Right forelimb (tissue), 1 donor: Measurements from ENCODE around the gene ZFPM1.

Source experiments
- DNase-seq: peaks from one replicate; pipeline ENCODE4 v3.0.0-alpha.2; 2018

The ZFPM1 gene

DNA sequence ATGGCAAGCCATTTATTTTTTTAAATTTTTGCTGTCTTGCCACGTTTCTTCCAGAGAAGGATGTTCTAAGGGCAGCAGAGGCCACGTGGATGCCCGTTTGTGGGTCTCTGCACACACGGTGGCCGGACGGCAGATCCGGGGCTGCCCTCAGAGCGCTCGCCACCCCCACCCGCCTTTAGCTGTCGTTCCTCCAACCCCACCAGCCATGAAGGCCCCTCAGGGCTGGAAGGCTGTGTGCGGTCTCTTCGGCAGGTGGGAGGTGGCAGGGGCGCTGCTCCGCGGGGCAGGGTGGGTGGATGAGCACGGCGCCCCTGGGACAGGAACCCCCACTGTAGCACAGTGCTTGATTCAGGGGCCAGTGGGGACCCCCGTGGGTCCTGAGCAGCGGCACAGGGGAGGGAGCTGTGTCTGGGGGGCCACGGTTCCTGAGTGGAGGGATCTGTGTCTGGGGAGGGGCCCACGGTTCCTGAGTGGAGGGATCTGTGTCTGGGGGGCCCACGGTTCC is 49.7 kb downstream of the ZFPM1 start:
- DNase-seq: no peak

DNA sequence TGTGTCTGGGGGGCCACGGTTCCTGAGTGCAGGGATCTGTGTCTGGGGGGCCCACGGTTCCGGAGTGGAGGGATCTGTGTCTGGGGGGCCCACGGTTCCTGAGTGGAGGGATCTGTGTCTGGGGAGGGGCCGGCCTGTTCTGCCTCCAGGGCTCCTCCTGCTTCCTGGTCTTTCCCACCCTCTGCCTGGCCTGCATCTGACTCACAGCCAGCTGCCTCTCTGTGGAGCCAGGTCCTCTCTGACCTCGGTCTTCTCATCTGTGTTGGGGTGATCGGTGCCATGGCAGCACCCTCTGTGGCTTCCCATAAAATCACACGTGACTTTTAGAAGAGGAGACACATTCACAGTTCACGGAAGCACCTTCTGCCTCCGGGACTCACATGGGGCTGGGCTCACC is 50.3 kb downstream of the ZFPM1 start:
- no peak for DNase-seq

GRCh38 chr16:88503771-88504488 is 50.9 kb downstream of the ZFPM1 start:
- no peak for DNase-seq

GRCh38 chr16:88504489-88505404 is 51.7 kb downstream of the ZFPM1 start:
- no peak for DNase-seq

DNA sequence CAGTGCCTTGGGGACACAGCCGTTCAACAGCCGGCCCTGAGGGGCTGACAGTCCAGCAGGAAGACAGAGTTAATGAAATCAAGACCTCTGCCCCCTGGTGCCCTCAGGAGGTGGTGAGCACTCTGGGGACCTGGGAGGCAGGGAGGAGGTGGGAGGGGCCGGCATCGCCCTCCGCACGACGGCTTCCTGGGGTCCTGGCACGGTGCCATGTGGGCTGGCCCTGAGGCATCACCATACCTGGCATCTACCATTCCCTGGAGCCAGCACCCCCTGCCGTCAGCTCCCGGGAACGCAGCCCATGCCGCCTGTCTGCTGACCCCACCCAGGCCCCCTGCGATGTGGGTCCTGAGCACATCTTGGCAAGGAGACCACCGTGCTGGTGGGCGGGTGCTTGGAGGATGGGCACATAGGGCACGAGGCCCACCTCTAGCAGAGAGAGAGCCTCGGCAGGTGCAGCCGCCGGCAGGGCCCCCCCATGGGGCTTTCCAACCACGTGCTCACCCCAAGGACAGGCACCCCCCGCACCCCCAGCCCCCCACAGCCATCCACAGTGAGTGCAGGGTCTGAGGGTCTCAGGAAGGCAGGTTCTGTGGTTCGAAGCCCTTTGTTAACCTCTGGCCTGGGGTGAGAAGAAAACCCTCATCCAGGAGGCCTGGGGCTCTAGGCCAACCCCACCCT is 52.5 kb downstream of the ZFPM1 start:
- no peak for DNase-seq

DNA sequence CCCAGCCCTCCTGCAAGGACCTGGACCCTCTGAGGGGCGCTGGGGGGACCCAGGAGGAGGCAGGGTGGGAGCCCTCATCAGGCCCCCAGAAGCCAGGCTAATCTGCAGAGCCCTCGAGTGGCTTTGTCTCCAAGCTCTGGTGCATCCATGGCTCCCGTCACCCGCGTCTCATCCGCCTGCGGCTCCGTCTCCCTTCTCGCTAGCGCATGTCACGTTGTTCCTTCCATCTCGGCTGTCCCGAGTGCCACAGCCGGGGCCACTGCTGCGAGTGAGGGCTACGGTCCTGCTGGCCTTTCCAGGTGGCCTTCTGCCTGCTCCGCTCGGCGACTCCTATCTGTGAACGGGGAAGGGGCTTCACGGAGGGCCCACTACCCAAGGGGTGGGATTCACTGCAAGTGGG is 53.6 kb downstream of the ZFPM1 start:
- DNase-seq: no peak

DNA sequence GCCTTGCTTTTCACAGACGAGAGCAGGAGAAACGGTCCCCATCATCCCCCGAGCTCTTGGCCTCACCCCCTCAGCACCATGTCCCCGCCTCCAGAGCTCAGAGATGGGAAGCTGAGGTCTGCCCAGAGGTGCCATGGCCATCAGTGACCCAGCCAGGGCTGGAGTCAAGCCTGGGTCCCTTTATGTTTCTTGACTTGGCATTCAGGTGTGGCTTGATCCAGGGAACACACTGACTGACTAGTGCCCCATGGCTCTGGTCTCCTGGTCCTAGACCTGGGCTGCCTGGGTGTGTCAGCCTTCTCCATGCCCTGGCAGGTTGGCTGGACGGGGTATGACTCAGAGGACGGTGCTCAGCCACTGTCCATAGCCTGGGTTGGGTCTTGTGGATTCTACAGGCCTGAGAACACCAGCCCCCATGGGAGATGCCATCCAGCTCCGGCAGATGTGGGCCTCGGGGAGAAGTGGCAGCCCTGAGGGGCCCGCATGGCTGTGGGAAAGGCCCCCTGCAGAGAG is 54.2 kb downstream of the ZFPM1 start:
- no peak for DNase-seq

DNA sequence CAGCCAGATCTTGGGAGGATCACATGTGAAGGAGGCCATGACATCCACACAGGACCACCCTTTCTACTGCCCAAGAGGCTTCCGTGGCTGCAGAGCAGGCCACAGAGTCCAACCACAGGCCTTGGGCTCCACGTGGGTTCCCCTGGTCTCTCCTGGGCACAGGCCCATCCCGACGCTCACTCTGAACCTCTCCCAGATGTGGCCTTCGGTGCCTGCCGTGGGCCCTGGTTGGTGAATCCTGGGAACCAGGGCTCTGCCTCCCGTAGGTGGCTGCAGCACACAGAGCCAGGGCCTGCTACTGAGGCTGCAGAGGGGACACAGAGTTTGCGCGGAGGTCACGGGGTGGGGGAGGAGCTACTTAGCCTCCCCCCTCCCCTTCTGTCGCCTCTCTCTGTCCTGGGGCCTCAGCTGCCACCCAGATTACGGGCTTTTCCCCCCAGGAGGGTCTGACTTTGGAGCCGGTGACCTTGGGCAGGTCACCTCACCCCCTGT is 55.3 kb downstream of the ZFPM1 start:
- DNase-seq: no peak

DNA sequence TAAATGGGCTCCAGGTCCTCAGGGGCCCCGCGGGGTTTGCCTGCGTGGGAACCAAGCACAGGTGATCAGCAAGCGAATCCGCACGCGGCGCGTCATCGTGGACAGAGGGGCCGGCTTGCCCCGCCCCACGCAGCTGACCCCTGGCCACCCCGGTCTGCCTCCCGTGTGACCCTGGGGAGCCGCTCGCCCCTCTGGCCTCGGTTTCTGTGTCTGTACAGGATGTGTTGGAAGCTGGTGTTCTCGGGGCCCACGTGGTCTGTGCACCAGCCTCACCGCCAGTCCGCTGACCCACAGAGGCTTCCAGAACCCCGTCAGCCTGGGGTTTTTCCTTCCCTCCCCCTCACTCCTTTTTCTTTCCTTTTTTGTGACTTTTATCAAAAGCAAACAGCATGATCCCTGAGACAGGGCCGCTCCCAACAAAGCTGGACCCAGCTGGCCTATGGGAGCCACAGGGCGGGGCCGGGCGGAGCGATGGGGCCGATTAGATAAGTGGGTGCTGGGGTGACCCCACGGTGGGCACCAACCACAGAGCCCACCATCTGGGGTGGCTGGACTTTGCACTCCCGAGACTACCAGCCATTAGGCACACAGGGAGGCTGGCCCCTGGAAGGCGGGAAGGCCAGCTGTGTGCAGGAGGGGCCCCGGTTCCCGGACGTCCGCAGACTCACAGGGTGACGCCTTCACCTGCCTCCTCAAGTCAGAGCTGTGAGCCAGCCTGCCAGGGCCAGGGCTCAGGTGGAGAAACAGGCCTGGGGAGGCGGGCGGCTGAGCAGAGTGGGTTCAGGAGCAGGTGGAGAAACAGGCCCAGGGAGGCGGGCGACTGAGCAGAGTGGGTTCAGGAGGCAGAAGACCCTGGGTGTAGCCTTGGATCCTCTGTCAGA is 56.0 kb downstream of the ZFPM1 start:
- no peak for DNase-seq

DNA sequence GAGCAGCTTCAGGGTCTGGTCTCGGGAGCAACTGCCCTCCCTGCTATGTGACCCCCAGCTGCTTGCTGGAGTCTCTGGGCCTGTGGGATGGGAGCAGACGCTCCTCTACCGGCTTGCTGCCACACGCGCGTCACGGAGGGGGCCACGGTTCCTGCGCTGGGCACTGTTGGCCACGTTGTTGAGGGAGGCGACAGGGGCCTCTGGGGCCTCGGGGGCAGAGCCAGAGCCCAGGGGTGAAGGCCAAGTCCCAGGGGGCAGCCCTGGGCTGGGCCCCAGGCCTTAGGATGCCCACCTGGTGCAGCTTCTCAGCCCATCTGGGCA is 56.6 kb downstream of the ZFPM1 start:
- no peak for DNase-seq

- no peak for DNase-seq
Measured at GRCh38 chr16:88510091-88510994, 57.3 kb downstream of the ZFPM1 start.

GRCh38 chr16:88511060-88511459 is 58.0 kb downstream of the ZFPM1 start:
- no peak for DNase-seq

- DNase-seq: no peak
Measured at GRCh38 chr16:88511906-88512305, 58.8 kb downstream of the ZFPM1 start.

DNA sequence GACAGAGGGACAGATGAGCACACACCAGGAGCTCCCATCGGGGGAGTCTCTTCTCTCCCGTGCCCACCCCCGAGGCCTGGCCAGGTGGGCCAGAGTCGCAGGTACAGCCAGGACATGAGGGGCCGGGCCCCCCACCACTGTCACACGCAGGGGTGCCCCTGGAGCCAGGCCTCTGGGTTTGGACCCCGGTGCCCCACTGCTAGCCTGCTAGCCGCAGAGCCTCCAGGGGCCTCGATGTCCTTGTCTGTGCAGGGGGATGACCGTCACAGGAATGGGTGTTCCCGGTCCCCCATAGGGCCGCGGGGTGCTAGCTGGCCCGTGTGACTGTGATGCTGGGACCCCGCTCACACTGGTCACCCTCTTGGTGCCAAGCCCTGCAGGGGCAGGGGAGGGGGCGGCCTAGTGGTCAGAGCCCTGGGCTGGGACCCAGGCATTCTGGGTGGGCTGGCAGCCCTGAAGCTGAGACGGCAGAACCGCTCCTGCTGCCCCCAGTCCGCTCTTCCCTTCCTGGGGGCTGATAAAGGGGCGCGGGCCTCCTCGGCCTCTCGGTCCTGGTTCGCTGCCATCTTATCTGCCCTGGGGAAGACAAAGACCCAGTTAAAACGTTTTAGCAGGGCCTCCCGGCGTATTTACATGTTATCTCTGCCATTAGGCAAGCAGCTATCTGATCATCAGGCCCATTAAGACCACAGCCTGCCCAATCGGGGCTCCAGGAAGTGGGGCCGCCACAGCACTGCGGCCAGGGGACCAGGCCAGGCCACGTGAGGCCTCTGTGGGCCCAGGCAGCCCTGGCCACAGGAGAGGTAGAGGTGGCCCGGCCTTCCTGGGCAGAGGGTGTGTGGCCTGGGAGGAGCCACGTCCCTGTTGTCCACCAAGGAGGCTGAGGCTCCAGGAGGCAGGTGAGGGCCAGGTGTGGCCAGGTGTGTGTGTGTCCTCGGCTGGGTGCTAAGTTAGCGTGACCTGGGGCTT is 59.9 kb downstream of the ZFPM1 start:
- DNase-seq: no peak

- no peak for DNase-seq
Measured at GRCh38 chr16:88514070-88514469, 61.0 kb downstream of the ZFPM1 start.

GRCh38 chr16:88514526-88515232 is 61.6 kb downstream of the ZFPM1 start:
- DNase-seq: no peak

DNA sequence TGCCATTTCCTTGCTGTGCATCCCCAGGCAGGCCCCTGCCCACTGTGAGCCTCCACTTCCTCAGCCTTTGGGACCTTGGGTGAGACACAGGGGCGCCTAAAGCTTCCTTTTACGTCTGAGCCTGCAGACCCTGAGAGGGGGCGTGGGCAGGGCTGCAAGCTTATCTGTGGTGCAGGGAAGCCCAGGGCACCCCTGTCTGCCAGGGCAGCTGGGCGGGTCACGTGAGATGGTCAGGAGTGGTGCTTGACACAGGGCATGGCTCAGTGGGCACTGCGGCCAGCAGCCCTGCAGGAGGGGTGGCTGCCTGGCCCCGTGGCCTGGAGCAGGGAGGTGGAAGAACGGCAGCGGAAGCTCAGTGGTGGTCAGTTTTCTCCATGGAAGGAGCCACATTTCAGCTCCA is 62.3 kb downstream of the ZFPM1 start:
- DNase-seq: no peak

- no peak for DNase-seq
Measured at GRCh38 chr16:88515925-88516594, 63.0 kb downstream of the ZFPM1 start.
